Fibroblast of the aortic adventitia (primary cell): ENCODE results near the gene IPMK. TPM values are rescaled to one million over a fixed set of nuclear protein-coding genes. Genes with fewer than 3 reads are reported as not detected.

Experiments used
- DNase-seq: peaks from one replicate; pipeline ENCODE4 v3.0.0-alpha.2; 2010; ENCODE audit warnings: low read depth
- H3K4me3 ChIP-seq: 2 replicates; pipeline ENCODE4 v1.5.1; 2011; ENCODE audit warnings: low read depth, mild to moderate bottlenecking, control low read depth, low read length, moderate library complexity
- total RNA-seq: library from RNA; depleted of rRNA; stranded (reverse); fragments of >200 nt; gene quantifications from 2 replicates; pipeline ENCODE4 v1.2.3, GENCODE V29; 2012; ENCODE audit warnings: low replicate concordance
- TF ChIP-seq, protein P1 (sequence below): IDR thresholded peaks from 2 replicates; pipeline ENCODE4 v1.5.1; 2011; ENCODE audit warnings: mild to moderate bottlenecking, low read length, control low read depth, inconsistent platforms; ENCODE audit not compliant: insufficient read depth

The IPMK gene
- total RNA-seq, 1 donor = 7.3 TPM

DNA sequence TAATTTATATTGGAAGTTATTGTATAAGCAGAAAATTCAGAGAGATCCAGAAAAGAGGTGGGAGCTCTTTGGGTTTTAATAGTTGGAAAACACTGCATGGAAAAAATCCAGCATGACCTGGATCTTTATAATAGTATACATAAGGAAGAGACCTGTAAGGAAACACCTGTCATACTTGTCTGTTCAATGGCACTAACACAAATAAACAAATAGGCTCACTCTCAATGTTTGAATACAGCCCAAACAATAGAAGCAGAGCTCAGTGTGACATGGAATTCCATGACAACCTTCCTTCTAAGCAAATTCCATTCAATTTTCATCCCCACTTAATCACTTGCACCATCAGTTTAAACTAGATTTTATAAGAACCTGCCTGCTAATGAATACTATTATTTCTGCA is 33.0 kb upstream of the IPMK start:
- DNase-seq = no peak
- no peak overlapping the region for H3K4me3 ChIP-seq
- TF ChIP-seq, protein P1, sequence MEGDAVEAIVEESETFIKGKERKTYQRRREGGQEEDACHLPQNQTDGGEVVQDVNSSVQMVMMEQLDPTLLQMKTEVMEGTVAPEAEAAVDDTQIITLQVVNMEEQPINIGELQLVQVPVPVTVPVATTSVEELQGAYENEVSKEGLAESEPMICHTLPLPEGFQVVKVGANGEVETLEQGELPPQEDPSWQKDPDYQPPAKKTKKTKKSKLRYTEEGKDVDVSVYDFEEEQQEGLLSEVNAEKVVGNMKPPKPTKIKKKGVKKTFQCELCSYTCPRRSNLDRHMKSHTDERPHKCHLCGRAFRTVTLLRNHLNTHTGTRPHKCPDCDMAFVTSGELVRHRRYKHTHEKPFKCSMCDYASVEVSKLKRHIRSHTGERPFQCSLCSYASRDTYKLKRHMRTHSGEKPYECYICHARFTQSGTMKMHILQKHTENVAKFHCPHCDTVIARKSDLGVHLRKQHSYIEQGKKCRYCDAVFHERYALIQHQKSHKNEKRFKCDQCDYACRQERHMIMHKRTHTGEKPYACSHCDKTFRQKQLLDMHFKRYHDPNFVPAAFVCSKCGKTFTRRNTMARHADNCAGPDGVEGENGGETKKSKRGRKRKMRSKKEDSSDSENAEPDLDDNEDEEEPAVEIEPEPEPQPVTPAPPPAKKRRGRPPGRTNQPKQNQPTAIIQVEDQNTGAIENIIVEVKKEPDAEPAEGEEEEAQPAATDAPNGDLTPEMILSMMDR = no peak

GRCh38 chr10:58299580-58299979 is 31.9 kb upstream of the IPMK start:
- DNase-seq = peak; percentile 68
- TF ChIP-seq, protein P1 = peak; percentile 85
- H3K4me3 ChIP-seq = no peak overlapping the region

DNA sequence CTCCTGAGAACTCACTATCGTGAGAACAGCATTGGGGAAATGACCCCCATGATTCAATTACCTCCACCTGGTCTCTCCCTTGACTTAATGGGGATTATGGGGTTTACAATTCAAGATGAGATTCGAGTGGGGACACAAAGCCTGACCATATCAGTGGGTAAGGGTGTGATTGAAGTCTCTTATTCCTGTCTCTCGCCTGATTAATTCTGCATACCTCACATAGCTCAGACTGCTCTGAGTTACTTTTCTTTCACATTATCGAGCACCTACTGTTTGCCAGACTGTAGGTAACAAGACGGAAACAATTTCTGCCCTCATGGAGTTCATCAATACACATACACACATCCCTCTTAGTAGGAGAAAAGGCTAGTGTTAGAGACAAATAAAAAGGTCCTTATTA is 26.3 kb upstream of the IPMK start:
- TF ChIP-seq, protein P1 = no peak
- H3K4me3 ChIP-seq = no peak overlapping the region
- no peak for DNase-seq

DNA sequence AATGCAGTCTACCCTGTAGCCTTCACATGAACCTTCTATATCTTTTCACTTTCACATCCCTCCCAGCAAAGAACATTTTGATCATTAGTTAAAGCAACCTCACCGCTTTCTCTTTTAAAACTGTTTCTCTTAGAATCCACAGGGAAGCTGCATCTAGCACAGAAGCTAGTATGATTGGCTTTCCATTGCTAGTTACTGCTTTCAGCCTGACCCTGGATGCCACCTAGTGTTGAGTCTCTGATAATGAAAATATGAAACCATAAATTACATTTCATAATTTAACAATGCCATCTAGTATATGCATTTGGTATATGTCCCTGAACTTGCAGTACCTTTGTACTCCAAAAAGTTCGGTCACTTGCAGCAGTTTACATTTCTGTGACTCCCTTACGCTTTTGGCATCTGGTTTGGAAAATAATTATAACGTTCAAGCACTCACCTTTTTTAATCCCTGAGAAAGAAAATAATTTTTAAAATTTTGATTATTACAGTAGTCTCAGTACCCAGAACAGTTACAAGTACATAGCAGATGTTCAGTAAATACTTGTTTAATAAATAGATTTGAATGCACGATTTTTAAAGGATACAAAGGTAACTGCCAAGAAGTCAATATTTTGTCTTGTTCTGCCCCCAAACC is 24.0 kb upstream of the IPMK start:
- DNase-seq = peak; percentile 81
- H3K4me3 ChIP-seq = no peak overlapping the region
- TF ChIP-seq, protein P1 = peak; percentile 74

- no peak for DNase-seq
- H3K4me3 ChIP-seq = no peak overlapping the region
- TF ChIP-seq, protein P1 = no peak
Measured at GRCh38 chr10:58282615-58283014, 14.9 kb upstream of the IPMK start.

GRCh38 chr10:58281092-58281752 is 13.5 kb upstream of the IPMK start:
- DNase-seq = no peak
- H3K4me3 ChIP-seq = no peak overlapping the region
- TF ChIP-seq, protein P1 = no peak
